GM19463 (cell line): ENCODE measurements around the gene TRPV6.
A peak's percentile ranks its signal among the peaks of the same experiment; 100 is the strongest.

Experiments used
- ATAC-seq: cut with Tn5 transposase; IDR thresholded peaks from one replicate; pipeline ENCODE4 v1.9.1; 2021; ENCODE audit warnings: mild to moderate bottlenecking, moderate library complexity; ENCODE audit not compliant: unreplicated experiment

Gene TRPV6

DNA sequence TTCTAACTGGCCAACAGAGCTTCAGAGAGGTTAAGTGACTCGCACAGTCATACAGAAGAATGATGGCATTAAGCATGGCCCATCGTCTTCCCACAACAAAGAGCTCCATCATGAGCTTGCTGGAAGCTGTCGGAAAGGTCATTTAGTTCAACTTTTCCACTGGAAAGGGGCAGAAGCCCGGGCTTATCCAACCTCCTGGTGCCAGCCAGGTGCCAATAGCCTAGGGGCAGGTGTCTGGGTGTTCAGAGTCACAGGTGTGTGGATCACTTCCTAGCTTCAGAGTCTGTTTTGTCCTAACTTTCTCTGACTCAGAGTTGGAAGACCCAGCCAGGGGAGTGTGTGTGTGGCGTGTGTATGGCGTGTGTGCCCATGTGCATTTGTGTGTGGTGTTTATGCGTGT lies 1.3 kb upstream of the TRPV6 start:
- ATAC-seq: no peak

DNA sequence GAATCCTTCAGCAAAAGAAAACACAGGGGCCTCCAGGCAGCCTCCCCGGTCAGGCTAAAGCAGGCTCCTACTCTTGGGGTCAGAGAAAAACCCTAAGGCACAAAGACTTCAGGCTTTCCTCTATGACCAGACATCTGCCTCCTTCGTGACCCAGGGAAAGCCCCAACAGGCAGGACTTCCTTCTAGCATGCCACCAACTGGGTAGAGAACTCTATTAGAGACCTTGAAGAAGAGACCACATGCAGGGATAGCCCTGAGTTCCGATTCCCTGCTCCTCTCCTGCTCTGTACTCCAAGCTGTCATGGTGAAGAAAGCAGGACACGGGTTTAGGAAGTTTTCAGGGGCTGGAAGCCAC lies 1.3 kb downstream of the TRPV6 start:
- ATAC-seq: no peak

DNA sequence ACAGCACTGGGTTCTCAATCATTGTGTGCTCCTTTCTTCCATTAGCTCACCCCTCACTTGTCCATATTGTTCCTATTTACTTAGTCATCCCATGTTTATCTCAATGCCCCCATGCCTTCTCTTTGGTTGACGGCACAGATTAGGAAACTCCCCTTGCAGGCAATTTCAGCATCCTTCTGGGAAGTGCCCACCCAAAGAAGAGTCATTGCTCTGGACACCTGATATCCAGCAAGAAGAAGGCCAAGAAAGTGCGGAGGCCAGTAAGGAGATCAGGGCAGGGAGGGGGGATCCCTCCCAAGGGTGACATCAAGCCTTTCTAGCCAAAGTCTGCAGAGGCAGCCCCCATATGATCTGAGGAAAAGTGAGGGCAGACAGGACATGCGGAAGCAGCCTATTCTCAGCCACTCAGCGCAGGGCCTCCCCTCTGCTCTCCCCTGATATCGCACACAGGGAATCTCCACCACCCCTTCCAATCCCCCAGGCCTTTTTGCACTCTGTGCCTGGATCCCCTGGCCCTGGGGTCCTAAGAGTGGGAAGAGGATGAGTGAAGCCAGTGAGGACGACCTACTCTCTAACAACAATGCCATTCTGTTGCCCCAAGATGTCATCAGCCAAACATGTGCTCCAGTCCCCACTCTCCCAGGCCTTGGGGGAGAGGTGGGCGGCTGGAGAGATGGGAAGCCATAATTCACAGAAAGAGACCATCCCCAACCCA lies 1.8 kb downstream of the TRPV6 start:
- ATAC-seq: no peak

DNA sequence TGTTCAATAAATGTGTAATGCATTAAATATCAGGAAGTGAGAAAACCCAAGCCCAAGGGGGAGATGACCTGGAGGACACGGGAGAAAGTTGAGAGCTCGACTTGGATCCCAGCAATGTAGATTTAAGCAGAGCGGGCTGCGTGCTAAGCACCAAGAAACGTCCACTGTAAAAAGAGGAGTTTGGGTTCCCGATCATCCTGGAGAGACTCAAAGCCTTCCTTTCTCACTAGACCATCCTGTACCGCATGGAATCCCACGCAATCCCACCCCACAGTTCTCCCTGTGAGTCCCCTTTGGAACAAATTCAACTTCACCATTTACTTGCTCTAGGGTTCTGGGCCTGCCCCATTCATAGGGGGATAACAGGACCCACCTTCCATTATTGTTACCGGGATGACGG lies 2.4 kb downstream of the TRPV6 start:
- no peak for ATAC-seq

DNA sequence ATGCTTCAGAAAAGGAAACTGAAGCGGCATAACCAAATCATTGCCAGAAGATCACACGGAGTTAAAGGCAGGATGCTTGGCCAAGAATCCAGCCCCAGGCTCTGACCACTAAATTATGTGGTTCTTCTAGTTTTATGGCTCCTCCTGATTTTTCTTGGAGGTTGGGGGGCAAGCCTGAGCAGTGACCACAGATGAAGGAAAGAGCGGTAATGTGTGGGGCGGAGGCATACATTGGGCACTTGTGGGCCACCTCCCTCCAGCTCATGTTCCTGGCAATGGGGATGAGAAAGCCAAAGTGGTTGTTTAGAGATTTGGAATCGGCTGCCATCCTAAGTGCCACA lies 3.2 kb downstream of the TRPV6 start:
- ATAC-seq: no peak

DNA sequence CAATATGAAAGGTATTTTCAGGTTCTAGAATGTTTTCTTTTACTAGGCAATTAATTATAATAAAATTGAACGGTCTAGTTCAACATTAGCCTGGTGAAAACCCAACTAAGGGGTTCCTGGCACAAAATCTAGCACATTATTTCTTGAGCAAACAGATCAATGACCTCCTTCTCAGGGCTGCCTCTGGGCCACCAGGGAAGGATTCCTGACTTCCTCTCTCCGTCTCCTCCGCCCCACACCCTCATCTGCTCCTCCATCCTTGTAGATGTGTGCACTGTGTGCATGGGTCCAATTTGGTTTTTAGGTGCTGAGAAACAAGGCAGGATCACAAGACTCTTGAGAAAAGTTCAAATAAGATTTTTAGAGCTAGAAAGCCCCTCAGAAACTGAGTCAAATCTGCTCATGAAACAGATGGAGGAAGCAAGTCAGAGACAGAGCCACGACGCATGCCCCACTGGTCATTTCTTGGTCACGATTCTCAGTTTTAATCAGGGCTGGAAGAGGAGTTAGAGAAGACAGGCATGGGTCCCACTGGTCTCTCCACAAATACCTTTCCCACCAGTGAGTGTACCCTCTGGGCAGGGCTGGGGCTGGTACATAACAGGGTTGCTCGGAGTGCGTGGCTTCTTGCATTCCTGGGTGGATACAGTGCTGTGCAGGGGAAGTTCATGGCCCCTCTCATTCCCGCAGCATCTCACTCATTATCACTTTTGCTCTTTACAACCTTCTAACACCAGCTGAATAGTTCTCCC lies 3.8 kb downstream of the TRPV6 start:
- no peak for ATAC-seq

DNA sequence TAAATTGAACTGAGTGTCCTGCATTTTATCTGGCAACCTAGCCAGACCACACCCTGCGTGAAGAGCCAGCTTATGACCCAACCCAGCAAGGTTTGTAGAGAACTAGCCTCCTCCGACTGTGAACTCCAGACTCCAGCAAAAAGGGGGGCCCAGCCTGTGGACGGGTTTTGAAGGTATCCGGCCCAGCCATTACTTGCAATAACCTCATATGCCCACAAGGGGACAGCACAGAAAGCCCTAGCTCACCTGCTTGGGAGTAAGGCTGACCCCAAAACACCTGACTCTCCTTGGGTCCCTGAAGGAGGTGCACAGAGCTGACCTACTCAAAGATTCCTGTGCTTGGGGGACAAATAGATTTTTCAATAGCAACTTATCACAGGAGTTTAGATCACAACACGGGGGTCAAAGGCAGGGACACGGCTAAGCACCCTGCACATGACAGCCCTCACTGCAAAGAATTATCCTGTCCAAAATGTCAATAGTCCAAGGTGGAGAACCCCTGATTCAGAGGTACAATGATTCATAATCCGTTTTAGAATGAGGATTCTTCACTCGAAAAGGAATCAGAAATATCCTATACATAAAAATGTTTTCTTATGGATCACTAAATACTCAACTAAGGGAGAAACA lies 4.6 kb downstream of the TRPV6 start:
- ATAC-seq: peak; percentile 61

DNA sequence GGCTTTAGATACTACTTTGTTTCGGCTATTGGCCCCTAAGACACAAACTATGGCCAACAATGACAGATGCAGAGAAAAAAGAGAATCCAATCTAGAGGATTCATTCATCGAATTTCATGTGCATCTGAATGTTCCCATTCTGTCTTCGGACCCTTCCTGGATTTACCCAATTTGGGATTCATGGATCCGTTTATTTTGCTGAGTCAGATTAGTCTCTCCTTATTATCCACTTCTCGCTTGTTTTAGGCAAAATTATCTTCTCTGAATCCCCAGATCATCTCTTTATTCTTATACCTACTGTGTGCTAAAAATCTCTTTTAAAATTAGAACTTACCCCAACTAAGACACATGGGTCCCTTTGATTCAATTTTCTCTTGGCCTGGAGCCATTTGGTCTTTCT lies 6.5 kb downstream of the TRPV6 start:
- no peak for ATAC-seq

DNA sequence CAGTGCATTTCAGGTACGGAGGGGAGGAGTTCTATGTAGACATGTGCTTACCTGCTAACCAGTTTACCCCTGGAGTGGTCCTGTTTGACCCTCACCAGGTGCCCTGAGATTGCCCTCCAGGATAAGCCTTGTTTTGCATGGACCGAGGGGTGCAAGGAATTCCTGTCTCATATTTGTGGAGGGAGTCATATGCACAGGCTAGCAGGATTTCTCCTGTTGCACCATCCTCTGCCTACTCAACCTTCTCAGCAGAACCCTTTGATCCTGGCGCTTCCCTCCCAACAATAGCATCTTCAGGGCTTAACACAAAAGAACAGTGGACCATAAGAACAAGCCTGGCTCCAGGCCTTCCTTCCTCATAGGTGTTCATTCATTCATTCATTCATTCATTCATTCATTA lies 7.2 kb downstream of the TRPV6 start:
- ATAC-seq: no peak

DNA sequence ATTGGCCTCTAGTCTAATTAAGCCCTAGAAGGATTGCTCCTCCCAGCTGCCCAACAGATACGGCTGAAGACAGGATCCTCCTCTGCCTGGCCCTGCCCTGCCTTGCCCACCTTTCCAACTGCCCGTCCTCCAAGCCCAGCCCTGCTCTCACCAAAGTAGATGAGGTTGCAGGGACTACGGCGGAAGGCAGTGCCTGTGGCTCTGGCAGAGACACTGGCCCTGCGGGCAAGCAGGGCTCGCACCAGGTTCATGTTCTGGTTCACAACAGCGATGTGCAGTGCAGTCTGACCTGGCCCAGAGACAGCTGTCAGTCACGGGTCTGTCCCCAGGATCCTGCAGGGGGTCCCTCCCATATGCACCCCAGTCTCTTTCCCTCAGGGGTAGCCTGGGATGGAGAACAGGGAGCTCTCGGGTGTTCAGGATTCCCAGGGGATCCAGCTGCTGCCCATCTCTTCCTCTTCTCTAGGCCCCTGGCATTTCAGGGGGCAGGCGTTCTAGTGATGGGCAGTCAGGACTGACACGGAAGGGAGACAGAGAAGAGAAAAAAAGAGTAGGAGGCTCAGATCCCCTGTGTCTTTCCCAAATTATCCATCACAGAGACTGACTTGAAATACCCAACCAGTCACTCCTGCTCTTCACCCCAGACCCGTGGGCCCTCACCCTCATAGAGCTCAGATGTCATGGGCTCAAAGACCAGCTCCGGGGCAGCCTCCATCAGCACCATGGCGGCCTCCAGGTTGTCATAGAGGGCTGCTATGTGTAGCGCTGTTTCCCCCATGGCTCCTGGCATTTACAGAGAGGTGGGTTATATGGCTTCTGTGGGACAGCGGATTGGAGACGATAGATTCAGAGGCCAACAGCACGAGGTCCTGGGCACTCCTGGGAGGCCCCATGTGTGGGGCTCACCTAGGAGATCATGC lies 8.3 kb downstream of the TRPV6 start:
- ATAC-seq: no peak

DNA sequence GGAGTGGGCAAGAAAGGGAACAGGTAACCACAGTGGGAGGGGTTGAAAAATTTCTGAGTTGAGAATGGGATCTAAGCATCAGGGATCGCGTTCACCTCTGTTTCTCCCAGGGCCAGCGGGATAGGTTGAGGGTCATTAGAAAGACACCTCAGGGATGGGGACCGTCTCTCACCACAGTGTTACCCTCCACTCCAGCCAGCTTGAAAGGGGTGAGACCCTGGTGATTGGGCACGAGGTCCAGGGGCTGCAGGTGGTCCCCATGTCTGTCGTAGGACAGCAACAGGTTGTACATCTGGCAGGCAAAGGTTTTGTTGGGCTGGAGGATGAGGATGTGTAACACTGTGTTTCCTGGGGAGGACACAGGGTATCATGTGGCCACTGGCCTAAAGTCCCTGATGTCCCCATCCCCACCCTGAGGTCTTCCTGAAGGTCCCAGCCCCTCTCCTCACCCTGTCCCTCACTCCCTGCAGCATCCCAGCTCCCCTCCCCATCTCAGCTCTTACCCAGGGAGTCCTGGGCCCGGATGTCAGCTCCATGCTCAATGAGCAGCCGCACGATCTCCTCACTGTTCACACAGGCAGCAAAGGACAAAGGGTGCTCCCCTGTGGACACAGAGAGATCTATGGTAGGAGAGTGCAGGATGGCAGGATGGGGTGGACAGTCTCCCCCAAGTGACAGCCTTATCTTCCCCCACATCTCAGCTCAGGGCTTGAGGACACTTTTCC lies 9.1 kb downstream of the TRPV6 start:
- no peak for ATAC-seq

DNA sequence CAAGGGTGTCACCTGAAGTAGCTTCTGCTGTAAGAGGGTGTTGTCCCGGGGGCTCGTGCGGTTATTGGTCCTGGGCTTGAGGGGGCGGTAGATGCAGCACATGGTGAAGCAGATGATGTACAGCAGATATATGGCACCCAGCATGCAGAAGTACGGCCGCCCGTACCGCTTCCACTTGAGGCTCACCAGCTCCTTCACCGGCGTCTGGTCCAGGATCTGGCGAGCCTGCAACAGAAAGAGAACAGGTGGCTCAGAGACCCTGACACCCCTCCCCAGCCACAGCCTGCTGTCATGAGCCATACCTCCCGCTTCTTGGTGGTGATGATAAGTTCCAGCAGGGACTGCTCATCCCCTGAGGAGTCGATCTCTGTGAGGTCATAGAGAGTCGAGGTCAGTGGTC lies 10.1 kb downstream of the TRPV6 start:
- ATAC-seq: no peak

DNA sequence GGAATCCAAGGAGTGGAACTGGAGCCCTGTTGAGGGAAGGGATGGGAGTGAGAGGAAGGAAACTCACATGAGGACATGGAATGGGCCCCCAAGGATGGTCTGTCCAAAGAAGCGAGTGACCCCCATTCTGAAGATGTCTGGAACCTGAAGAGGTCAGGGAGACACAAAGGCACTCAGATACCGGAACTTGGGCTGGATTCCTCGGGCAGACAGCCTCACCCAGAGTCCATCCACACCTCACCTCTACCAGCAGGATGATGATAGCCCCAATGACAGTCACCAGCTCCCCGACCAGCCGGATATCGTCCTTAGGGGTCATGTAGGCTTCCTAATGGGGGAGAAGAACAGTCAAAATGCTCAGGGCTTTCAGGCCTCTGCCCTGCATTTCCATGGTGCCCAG lies 10.7 kb downstream of the TRPV6 start:
- no peak for ATAC-seq

DNA sequence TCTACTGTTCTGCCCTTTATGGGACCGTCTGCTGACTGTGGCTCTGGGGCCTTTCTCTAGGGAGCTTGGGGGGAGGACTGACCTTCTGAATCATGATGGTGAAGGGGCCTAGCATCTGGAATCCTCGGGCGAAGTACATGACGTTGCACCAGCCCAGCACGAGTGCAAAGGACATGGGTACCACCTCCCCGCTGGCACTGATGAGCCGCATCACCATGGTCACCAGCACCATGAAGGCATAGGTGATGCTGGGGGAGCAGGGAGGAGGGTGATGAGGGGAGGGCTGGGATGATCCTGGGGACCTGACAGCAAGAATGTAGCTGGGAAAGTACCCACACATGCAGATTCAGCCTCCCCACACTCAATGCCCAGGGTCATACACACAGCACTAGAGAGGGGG lies 11.1 kb downstream of the TRPV6 start:
- ATAC-seq: no peak

DNA sequence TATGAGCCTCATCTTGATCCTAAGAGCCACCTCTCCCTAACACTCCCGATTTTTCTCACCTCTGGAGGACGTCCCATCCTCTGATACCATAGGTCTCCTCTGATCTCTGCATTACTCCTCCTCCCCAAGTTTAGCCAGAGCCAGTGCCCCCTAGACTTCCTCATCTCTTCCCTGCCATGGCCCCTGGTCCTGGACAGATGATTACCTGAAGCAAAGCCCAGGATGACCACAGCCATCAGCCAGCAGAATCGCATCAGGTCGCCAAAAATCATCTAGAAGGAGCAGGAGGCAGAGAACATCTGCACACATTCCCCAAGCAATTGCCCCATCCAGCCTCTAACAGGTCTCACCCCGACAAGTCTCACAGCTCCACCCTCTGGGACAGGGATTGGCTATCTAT lies 11.7 kb downstream of the TRPV6 start:
- no peak for ATAC-seq

DNA sequence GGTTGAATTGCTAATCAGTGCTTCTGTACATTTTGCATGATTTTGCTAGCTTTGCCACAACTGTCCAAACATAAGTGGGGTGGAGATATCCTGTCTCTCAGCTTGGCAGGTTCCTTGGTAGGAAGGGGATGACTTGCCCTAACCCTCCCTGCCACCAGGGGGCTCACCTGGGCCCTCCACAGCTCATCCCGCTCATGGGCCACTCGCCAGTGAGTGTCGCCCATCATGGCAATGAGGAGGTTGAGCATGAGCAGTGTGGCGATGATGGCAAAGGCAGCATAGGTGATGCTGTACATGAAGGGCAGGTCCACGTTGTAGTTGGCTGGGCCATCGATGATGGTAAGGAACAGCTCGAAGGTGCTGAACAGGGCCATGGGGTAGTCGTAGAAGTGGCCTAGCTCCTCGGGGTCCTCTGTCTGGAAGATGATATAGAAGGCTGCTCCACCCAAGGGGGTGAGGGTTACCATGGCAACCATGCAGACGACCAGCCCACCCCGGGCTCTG lies 12.2 kb downstream of the TRPV6 start:
- peak; percentile 86 for ATAC-seq

DNA sequence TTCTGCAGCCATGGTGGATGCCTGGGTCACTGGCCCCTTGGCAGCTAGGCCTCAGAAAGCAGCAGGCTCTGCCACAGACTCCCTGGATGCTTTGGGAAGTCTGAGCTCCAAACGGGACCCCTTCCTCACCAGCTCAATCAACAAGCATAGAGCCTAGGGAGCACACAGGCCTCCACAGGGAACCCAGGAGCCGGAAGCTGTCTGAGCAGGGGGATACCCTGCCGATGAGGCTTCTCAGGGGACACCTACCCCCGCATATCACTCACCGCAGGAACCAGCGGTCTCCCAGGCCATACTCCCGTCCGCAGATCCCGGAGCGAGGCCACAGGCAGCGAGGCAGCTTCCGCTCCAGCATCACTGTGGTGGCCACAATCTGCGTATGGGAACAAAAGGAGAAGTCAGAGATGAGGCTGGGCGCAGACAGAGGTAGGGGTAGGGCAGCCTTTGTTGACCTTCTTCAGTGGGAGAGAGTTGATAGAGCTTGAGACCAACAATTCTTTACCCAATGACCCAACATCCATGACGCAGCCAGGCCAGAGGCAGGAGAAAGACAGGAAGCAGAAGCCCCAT lies 13.4 kb downstream of the TRPV6 start:
- ATAC-seq: no peak

DNA sequence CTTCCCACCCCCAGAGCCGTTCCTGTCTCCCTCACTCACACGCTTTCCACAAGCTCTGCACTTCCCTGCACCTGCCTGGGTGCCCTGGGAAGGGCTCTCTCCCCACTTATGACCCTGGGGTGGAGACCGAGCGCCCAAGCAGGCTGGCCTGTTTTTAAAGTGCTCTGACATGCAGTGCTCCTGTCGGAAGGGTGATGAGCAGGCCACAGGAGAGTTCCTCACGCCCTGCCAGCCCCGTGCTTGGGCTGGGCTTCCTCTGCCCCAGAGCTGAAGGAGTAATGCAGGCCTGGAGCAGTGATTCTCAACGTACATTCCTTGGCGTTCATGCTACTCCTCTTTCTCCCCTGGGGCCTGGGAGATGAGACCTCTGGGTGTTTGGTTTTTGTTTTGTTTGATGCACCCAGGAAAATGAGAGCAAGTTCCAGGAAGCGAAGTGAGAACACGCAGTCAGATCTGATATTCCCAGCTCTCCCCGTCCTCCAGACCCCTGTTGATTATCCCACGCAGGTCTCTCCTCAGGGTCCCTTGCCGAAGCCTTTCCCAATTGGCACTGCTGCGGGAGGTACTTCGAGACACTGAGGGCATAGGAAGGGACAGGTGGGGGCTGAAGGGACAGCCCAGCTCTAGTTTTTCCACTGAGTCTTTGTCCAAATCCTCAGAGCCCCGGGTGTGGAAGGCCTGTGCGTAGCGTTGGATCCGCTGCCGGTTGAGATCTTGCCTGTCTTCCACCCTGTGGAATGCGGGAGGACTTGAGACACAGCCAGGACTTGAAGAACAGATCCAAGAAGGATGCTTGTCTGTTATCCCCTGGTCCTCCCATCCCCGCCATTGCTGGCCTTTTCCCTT lies 14.1 kb downstream of the TRPV6 start:
- no peak for ATAC-seq

DNA sequence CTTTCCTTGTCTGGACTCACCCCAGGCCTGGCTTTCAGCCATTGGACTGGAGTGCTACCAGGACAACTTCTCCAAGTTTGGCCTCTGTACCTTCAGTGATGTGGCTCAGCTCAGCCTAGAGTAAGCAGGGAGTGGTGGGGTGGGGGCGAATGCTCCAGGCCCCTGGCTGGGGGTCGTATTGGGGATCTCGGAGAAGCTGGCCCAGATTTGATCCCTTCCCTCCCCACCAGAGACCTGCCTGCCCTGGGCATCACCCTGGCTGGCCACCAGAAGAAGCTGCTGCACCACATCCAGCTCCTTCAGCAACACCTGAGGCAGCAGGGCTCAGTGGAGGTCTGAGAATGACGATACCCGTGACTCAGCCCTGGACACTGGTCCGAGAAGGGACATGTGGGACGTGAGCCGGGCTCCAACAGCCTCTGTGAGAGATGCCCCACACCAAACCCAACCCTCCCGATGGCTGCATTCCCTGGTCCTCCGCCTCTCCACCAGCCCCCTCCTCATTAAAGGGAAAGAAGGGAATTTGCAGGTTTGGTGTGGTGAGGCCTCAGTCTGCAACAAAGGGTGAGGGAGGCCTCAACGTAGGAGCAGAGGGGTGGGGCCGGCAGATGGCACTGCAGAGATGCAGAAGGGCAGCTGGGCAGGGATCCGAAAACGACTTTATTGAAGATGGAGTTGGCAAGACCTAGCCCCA lies 14.8 kb downstream of the TRPV6 start:
- ATAC-seq: no peak
